Left ventricle myocardium inferior (tissue), 1 donor: ENCODE measurements around the gene PSMA6. TPM values are rescaled to one million over a fixed set of nuclear protein-coding genes. Genes with fewer than 3 reads are reported as not detected.
"Not testable (repeated sequence)": the region's sequence is repeated elsewhere in the genome, so short reads cannot be mapped to it uniquely, and the experiment has no call there.

Source experiments
- DNase-seq: peaks from one replicate; pipeline ENCODE4 v3.0.0-alpha.2; 2020
- H3K27ac ChIP-seq: fragments of 200-600 bp; replicated peaks from 2 replicates; pipeline ENCODE4 v1.8.0; 2021
- H3K27me3 ChIP-seq: fragments of 200-600 bp; 2 replicates; pipeline ENCODE4 v1.8.0; 2021; ENCODE audit warnings: low read depth
- H3K36me3 ChIP-seq: fragments of 200-600 bp; 2 replicates; pipeline ENCODE4 v1.8.0; 2021
- H3K4me1 ChIP-seq: fragments of 200-600 bp; 2 replicates; pipeline ENCODE4 v1.8.0; 2021
- H3K4me3 ChIP-seq: fragments of 200-600 bp; 2 replicates; pipeline ENCODE4 v1.8.0; 2021; ENCODE audit warnings: mild to moderate bottlenecking, moderate library complexity
- H3K9me3 ChIP-seq: fragments of 200-600 bp; replicated peaks from 2 replicates; pipeline ENCODE4 v1.8.0; 2021
- CTCF ChIP-seq: fragments of 200-600 bp; IDR thresholded peaks from 2 replicates; pipeline ENCODE4 v1.8.0; 2021; ENCODE audit warnings: antibody characterized with exemption, mild to moderate bottlenecking, borderline replicate concordance
- intact Hi-C: fragments of 100-400 bp; cut with micrococcal nuclease; formaldehyde crosslinking; loops from one replicate; pipeline ENCODE4 v1.11.0; 2022
- total RNA-seq: library from RNA; stranded (reverse); fragmentation: NEBNext Ultra II Directional; extraction: Animal tissue kit (Norgen Biotek cat#: 25700); gene quantifications from one replicate; pipeline ENCODE4 v1.2.1, GENCODE V29; 2021
- donor health status: DM: no; HTN: yes; CAD: no; lungs with severe emphysema.

The PSMA6 gene
- total RNA-seq, 1 donor from 2014 or later: 179 TPM

GRCh38 chr14:35247777-35248475 lies 44.3 kb upstream of the PSMA6 start:
- no peak overlapping the region for H3K27ac ChIP-seq
- intact Hi-C loops: no loop called here
- no peaks in the 10 kb centered on the region for H3K27me3 ChIP-seq
- no peak for TF ChIP-seq CTCF
- H3K4me3 ChIP-seq: no peak overlapping the region
- no peaks in the 10 kb centered on the region for H3K4me1 ChIP-seq
- H3K36me3 ChIP-seq: no peaks in the 10 kb centered on the region
- no peaks in the 10 kb centered on the region for H3K9me3 ChIP-seq
- DNase-seq: no peak

GRCh38 chr14:35248476-35248788 lies 43.8 kb upstream of the PSMA6 start:
- no peak for TF ChIP-seq CTCF
- intact Hi-C loops: no loop called here
- no peak overlapping the region for H3K27ac ChIP-seq
- H3K4me3 ChIP-seq: no peak overlapping the region
- no peak for DNase-seq
- no peaks in the 10 kb centered on the region for H3K36me3 ChIP-seq
- H3K27me3 ChIP-seq: no peaks in the 10 kb centered on the region
- H3K4me1 ChIP-seq: no peaks in the 10 kb centered on the region
- H3K9me3 ChIP-seq: no peaks in the 10 kb centered on the region

- Histone ChIP-seq H3K36me3 (no peaks in the 10 kb centered on the region), H3K27ac (no peak overlapping the region), H3K4me3 (no peak overlapping the region), H3K27me3 (no peaks in the 10 kb centered on the region), H3K9me3 (no peaks in the 10 kb centered on the region), H3K4me1 (no peaks in the 10 kb centered on the region)
- TF ChIP-seq CTCF: no peak
- intact Hi-C loops: no loop called here
- no peak for DNase-seq
Observed at GRCh38 chr14:35250319-35250718, 41.9 kb upstream of the PSMA6 start.

- no peak for DNase-seq
- Histone ChIP-seq H3K4me1 (peaks cover 1% of the 10 kb centered on the region), H3K9me3 (no peaks in the 10 kb centered on the region), H3K27ac (no peak overlapping the region), H3K4me3 (no peak overlapping the region), H3K36me3 (no peaks in the 10 kb centered on the region), H3K27me3 (no peaks in the 10 kb centered on the region)
- intact Hi-C loops: no loop called here
- no peak for TF ChIP-seq CTCF
Observed at GRCh38 chr14:35252451-35252868, 39.7 kb upstream of the PSMA6 start.

- H3K4me3 ChIP-seq, H3K27ac ChIP-seq, H3K9me3 ChIP-seq, DNase-seq, H3K36me3 ChIP-seq, H3K4me1 ChIP-seq, H3K27me3 ChIP-seq, intact Hi-C loops: not testable (repeated sequence)
Observed at GRCh38 chr14:35253056-35253455, 39.1 kb upstream of the PSMA6 start.

GRCh38 chr14:35254034-35254622 lies 38.1 kb upstream of the PSMA6 start:
- H3K36me3 ChIP-seq, H3K27ac ChIP-seq, H3K27me3 ChIP-seq, intact Hi-C loops, H3K9me3 ChIP-seq, DNase-seq, H3K4me3 ChIP-seq, H3K4me1 ChIP-seq: not testable (repeated sequence)
